DMS 273 (cell line): ENCODE measurements around the gene STIMATE.
A peak's percentile ranks its signal among the peaks of the same experiment; 100 is the strongest.

Source experiments
- DNase-seq: peaks from one replicate; lab custom pipeline; 2025; ENCODE audit not compliant: unreplicated experiment; lab: John Stamatoyannopoulos, UW

The STIMATE gene

GRCh38 chr3:52897130-52898122 lies at the start of gene STIMATE:
Gene STIMATE (minus strand): TSS chr3:52897548. CDS start chr3:52897450, 98 bp downstream.
- DNase-seq: peak; percentile 90

- DNase-seq: no peak
Measured at GRCh38 chr3:52939600-52939999, 42.3 kb upstream of the STIMATE start.

GRCh38 chr3:52934630-52935530 lies 37.5 kb upstream of the STIMATE start:
- DNase-seq: peak; percentile 65

GRCh38 chr3:52931889-52932288 lies 34.5 kb upstream of the STIMATE start:
- DNase-seq: no peak

- no peak for DNase-seq
Measured at GRCh38 chr3:52931328-52931727, 34.0 kb upstream of the STIMATE start.

GRCh38 chr3:52930748-52931147 lies 33.4 kb upstream of the STIMATE start:
- no peak for DNase-seq

- DNase-seq: no peak
Measured at GRCh38 chr3:52926554-52926953, 29.2 kb upstream of the STIMATE start.

- DNase-seq: no peak
Measured at GRCh38 chr3:52925405-52926313, 28.3 kb upstream of the STIMATE start.

- DNase-seq: no peak
Measured at GRCh38 chr3:52923963-52924362, 26.6 kb upstream of the STIMATE start.

- DNase-seq: no peak
Measured at GRCh38 chr3:52920841-52921240, 23.5 kb upstream of the STIMATE start.

GRCh38 chr3:52917044-52917443 lies 19.7 kb upstream of the STIMATE start:
- no peak for DNase-seq

GRCh38 chr3:52915294-52915693 lies 17.9 kb upstream of the STIMATE start:
- no peak for DNase-seq

GRCh38 chr3:52912885-52913731 lies 15.8 kb upstream of the STIMATE start:
- DNase-seq: no peak

GRCh38 chr3:52910823-52911222 lies 13.5 kb upstream of the STIMATE start:
- DNase-seq: no peak

- DNase-seq: no peak
Measured at GRCh38 chr3:52907497-52907896, 10.1 kb upstream of the STIMATE start.

GRCh38 chr3:52904552-52904951 lies 7.2 kb upstream of the STIMATE start:
- DNase-seq: no peak

GRCh38 chr3:52904000-52904399 lies 6.7 kb upstream of the STIMATE start:
- no peak for DNase-seq

- peak; percentile 14 for DNase-seq
Measured at GRCh38 chr3:52896613-52897012, 735 bp downstream of the STIMATE start.

- no peak for DNase-seq
Measured at GRCh38 chr3:52896151-52896550, 1.2 kb downstream of the STIMATE start.

- no peak for DNase-seq
Measured at GRCh38 chr3:52895418-52895817, 1.9 kb downstream of the STIMATE start.
